H9 (cell line): ENCODE measurements around the gene ANKRD11. TPM values are rescaled to one million over a fixed set of nuclear protein-coding genes. Genes with fewer than 3 reads are reported as not detected.

Experiments used
- DNase-seq: peaks from one replicate; pipeline ENCODE4 v3.0.0-alpha.2; 2017
- H2AFZ ChIP-seq: one replicate; pipeline ENCODE4 v1.6.1; 2013; ENCODE audit warnings: mild to moderate bottlenecking, low read length, control low read depth, moderate library complexity
- H2AK5ac ChIP-seq: 2 replicates; pipeline ENCODE4 v1.6.1; 2013; ENCODE audit warnings: low read length, control low read depth, mixed read lengths; ENCODE audit not compliant: insufficient read length
- H2BK120ac ChIP-seq: one replicate; pipeline ENCODE4 v1.6.1; 2013; ENCODE audit warnings: low read depth, mild to moderate bottlenecking, low read length, control low read depth, inconsistent platforms; ENCODE audit not compliant: poor library complexity, severe bottlenecking
- H2BK12ac ChIP-seq: 2 replicates; pipeline ENCODE4 v1.6.1; 2013; ENCODE audit warnings: low read length, control low read depth, mixed read lengths, low read depth; ENCODE audit not compliant: insufficient read length
- H2BK15ac ChIP-seq: 2 replicates; pipeline ENCODE4 v1.6.1; 2013; ENCODE audit warnings: low read depth, low read length, control low read depth
- H2BK20ac ChIP-seq: one replicate; pipeline ENCODE4 v1.6.1; 2013; ENCODE audit warnings: low read depth, mild to moderate bottlenecking, low read length, control low read depth, inconsistent platforms; ENCODE audit not compliant: poor library complexity, severe bottlenecking
- H2BK5ac ChIP-seq: 2 replicates; pipeline ENCODE4 v1.6.1; 2013; ENCODE audit warnings: low read length, control low read depth, mixed read lengths; ENCODE audit not compliant: insufficient read length
- H3K14ac ChIP-seq: 2 replicates; pipeline ENCODE4 v1.6.1; 2013; ENCODE audit warnings: low read length, control low read depth; ENCODE audit not compliant: insufficient read depth
- H3K18ac ChIP-seq: 2 replicates; pipeline ENCODE4 v1.6.1; 2013; ENCODE audit warnings: low read depth, mild to moderate bottlenecking, mixed read lengths, low read length, control low read depth; ENCODE audit not compliant: insufficient read length
- H3K23ac ChIP-seq: 2 replicates; pipeline ENCODE4 v1.6.1; 2013; ENCODE audit warnings: low read length, control low read depth, mixed read lengths, low read depth; ENCODE audit not compliant: insufficient read length
- H3K23me2 ChIP-seq: 2 replicates; pipeline ENCODE4 v1.6.1; 2013; ENCODE audit warnings: low read depth, mild to moderate bottlenecking, mixed read lengths, low read length, control low read depth; ENCODE audit not compliant: insufficient read length, poor library complexity, severe bottlenecking
- H3K27ac ChIP-seq: 2 replicates; pipeline ENCODE4 v1.5.1; 2013; ENCODE audit warnings: low read length, control low read depth, mixed read lengths, low read depth; ENCODE audit not compliant: insufficient read length
- H3K27me3 ChIP-seq: 2 replicates; pipeline ENCODE4 v1.6.1; 2013; ENCODE audit warnings: low read length, control low read depth, inconsistent platforms; ENCODE audit not compliant: insufficient read depth
- H3K4ac ChIP-seq: 2 replicates; pipeline ENCODE4 v1.6.1; 2013; ENCODE audit warnings: low read depth, mild to moderate bottlenecking, control low read depth, inconsistent platforms, low read length, moderate library complexity
- H3K4me1 ChIP-seq: 2 replicates; pipeline ENCODE4 v1.6.1; 2013; ENCODE audit warnings: low read length, control low read depth, inconsistent platforms; ENCODE audit not compliant: insufficient read depth
- H3K4me2 ChIP-seq: 2 replicates; pipeline ENCODE4 v1.6.1; 2013; ENCODE audit warnings: low read length, control low read depth, mixed read lengths; ENCODE audit not compliant: insufficient read length, insufficient read depth
- H3K56ac ChIP-seq: 2 replicates; pipeline ENCODE4 v1.6.1; 2013; ENCODE audit warnings: low read depth, mild to moderate bottlenecking, mixed read lengths, low read length, control low read depth; ENCODE audit not compliant: insufficient read length
- H3K79me1 ChIP-seq: 2 replicates; pipeline ENCODE4 v1.6.1; 2013; ENCODE audit warnings: low read depth, mild to moderate bottlenecking, moderate library complexity, low read length, control low read depth, inconsistent platforms; ENCODE audit not compliant: insufficient read depth, poor library complexity, severe bottlenecking
- H3K79me2 ChIP-seq: 2 replicates; pipeline ENCODE4 v1.6.1; 2013; ENCODE audit warnings: low read length, control low read depth, inconsistent platforms; ENCODE audit not compliant: insufficient read depth
- H3K9ac ChIP-seq: 2 replicates; pipeline ENCODE4 v1.6.1; 2013; ENCODE audit warnings: low read length, control low read depth, mixed read lengths; ENCODE audit not compliant: insufficient read length; ENCODE audit errors: extremely low read depth
- H3K9me3 ChIP-seq: one replicate; pipeline ENCODE4 v1.6.1; 2013; ENCODE audit warnings: low read depth, low read length, inconsistent platforms; ENCODE audit not compliant: control insufficient read depth
- H3T11ph ChIP-seq: one replicate; pipeline ENCODE4 v1.6.1; 2013; ENCODE audit warnings: mild to moderate bottlenecking, low read length, control low read depth, inconsistent platforms
- H4K20me1 ChIP-seq: one replicate; pipeline ENCODE4 v1.6.1; 2013; ENCODE audit not compliant: control insufficient read depth, insufficient read length, insufficient read depth
- H4K5ac ChIP-seq: 2 replicates; pipeline ENCODE4 v1.6.1; 2013; ENCODE audit warnings: low read depth, mild to moderate bottlenecking, mixed read lengths, low read length, control low read depth; ENCODE audit not compliant: insufficient read length
- H4K8ac ChIP-seq: replicated peaks from 2 replicates; pipeline ENCODE4 v1.6.1; 2013; ENCODE audit warnings: low read length, control low read depth, mixed read lengths, low read depth; ENCODE audit not compliant: insufficient read length
- H4K91ac ChIP-seq: 2 replicates; pipeline ENCODE4 v1.6.1; 2013; ENCODE audit warnings: low read depth, mild to moderate bottlenecking, moderate library complexity, mixed read lengths, low read length, control low read depth; ENCODE audit not compliant: insufficient read length
- H3K27ac Mint-ChIP-seq, 3 experiments: 2 replicates in 2 of 3; 3 replicates in 1 of 3; pipeline ENCODE4 v1.8.0; 2020 to 2021; ENCODE audit warnings: mixed read lengths in 3 of 3, mild to moderate bottlenecking in 1 of 3, moderate library complexity in 1 of 3
- H3K27me3 Mint-ChIP-seq: 2 replicates; pipeline ENCODE4 v1.8.0; 2021; ENCODE audit warnings: low read depth, mild to moderate bottlenecking, moderate library complexity, mixed read lengths
- H3K36me3 Mint-ChIP-seq, 3 experiments: 2 replicates in 2 of 3; 3 replicates in 1 of 3; pipeline ENCODE4 v1.8.0; 2020 to 2021; ENCODE audit warnings: low read depth in 3 of 3, mixed read lengths in 3 of 3; ENCODE audit not compliant: insufficient read depth in 1 of 3
- H3K4me1 Mint-ChIP-seq, 2 experiments: 2 replicates each; pipeline ENCODE4 v1.8.0; 2020; ENCODE audit warnings: mixed read lengths in 2 of 2
- H3K4me3 Mint-ChIP-seq, 2 experiments: 2 replicates in 1 of 2; 3 replicates in 1 of 2; pipeline ENCODE4 v1.8.0; 2020 to 2021; ENCODE audit warnings: mild to moderate bottlenecking in 2 of 2, mixed read lengths in 2 of 2, moderate library complexity in 1 of 2
- H3K9me3 Mint-ChIP-seq, 2 experiments: 2 replicates in 1 of 2; 3 replicates in 1 of 2; pipeline ENCODE4 v1.8.0; 2020; ENCODE audit warnings: mild to moderate bottlenecking in 2 of 2, mixed read lengths in 2 of 2, moderate library complexity in 1 of 2
- WGBS: extraction: QIAGEN DNeasy Blood & Tissue Kit; methylation state at CpG from one replicate; pipeline ENCODE4 v1.1.7; 2013; ENCODE audit warnings: missing lambda C conversion rate, low lambda C conversion rate, mixed read lengths; ENCODE audit not compliant: insufficient read length; ENCODE audit errors: extremely low coverage; 5-methylcytosine and 5-hydroxymethylcytosine counted together
- total RNA-seq: library from RNA; stranded (reverse); gene quantifications from 2 replicates; pipeline ENCODE4 v1.2.1, GENCODE V29; 2021
- TF ChIP-seq, protein P1 (sequence below): fragments of 200-600 bp; sonication (generic); conservative IDR thresholded peaks from 3 replicates; pipeline ENCODE4 v1.8.0; 2021; ENCODE audit warnings: antibody characterized with exemption, mild to moderate bottlenecking

The ANKRD11 gene
- total RNA-seq, 1 experiment from 2014 or later, result 181 TPM

DNA sequence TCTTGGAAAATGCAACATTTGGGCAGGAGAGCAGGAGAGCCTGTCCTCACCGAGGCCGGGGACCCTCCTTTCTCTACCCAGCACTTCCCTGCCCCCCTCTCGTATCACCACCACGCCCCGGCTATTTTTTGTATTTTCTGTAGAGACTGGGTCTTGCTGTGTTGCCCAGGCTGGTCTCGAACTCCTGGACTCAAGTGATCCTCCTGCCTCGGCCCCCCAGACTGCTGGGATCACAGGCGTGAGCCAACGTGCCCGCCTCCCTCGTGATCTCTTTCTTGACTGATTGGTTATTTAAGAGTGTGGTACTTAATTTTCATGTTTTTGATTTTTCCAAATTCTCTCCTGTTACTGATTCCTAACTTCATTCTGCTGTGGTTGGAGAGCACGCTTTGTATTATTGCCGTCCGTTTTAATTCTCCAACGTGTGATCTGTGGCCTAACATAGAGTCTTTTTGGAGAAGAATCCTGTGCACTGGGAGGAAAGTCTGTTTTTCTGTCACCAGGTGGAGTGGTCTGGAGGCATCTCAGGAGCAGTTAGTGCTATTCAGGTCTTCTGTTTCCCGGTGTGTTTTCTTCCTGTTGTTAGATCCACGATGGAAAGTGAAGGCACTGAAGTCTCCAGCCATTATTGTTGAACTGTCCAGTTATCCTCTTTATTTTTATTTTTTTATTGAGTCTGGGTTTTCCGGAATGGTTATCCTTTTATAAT, 232.4 kb downstream of the ANKRD11 start:
- no peaks in the 10 kb centered on the region for H3K27me3 Mint-ChIP-seq
- H2BK5ac ChIP-seq, result no peak overlapping the region
- no peaks in the 10 kb centered on the region for H3K79me2 ChIP-seq
- H3K4me1 Mint-ChIP-seq, result peaks cover 0 to 3% of the 10 kb centered on the region in 2 experiments; a peak in 1 of 4 replicates
- WGBS, result no CpG with 5 or more reads among the region's 18 CpGs
- H3K23me2 ChIP-seq, result no peaks in the 10 kb centered on the region
- no peak overlapping the region for H3K56ac ChIP-seq
- H3K9me3 ChIP-seq, result no peaks in the 10 kb centered on the region
- TF ChIP-seq, protein P1, sequence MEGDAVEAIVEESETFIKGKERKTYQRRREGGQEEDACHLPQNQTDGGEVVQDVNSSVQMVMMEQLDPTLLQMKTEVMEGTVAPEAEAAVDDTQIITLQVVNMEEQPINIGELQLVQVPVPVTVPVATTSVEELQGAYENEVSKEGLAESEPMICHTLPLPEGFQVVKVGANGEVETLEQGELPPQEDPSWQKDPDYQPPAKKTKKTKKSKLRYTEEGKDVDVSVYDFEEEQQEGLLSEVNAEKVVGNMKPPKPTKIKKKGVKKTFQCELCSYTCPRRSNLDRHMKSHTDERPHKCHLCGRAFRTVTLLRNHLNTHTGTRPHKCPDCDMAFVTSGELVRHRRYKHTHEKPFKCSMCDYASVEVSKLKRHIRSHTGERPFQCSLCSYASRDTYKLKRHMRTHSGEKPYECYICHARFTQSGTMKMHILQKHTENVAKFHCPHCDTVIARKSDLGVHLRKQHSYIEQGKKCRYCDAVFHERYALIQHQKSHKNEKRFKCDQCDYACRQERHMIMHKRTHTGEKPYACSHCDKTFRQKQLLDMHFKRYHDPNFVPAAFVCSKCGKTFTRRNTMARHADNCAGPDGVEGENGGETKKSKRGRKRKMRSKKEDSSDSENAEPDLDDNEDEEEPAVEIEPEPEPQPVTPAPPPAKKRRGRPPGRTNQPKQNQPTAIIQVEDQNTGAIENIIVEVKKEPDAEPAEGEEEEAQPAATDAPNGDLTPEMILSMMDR, result no peak
- no peak overlapping the region for H4K5ac ChIP-seq
- H3K18ac ChIP-seq, result no peak overlapping the region
- H3K9ac ChIP-seq, result no peak overlapping the region
- peak overlapping the region in 1 of 2 experiments; percentile 60; a peak in 2 of 5 replicates for H3K4me3 Mint-ChIP-seq
- H3T11ph ChIP-seq, result no peak overlapping the region
- H3K4me1 ChIP-seq, result no peaks in the 10 kb centered on the region
- no peak overlapping the region for H3K4ac ChIP-seq
- no peaks in the 10 kb centered on the region for H4K20me1 ChIP-seq
- no peak overlapping the region for H2AK5ac ChIP-seq
- peak overlapping the region; percentile 41; the same call in 1 of the 2 replicates for H3K14ac ChIP-seq
- H3K27ac ChIP-seq, result no peak overlapping the region
- no peak overlapping the region for H2BK120ac ChIP-seq
- H2AFZ ChIP-seq, result no peak overlapping the region
- H3K23ac ChIP-seq, result no peak overlapping the region
- H3K27ac Mint-ChIP-seq, result peak overlapping the region in 2 of 3 experiments; percentile 0 to 20; a peak in 3 of 7 replicates
- peak overlapping the region; percentile 17 for H3K4me2 ChIP-seq
- no peak overlapping the region for H4K8ac ChIP-seq
- no peak for DNase-seq
- H3K36me3 Mint-ChIP-seq, result no peaks in the 10 kb centered on the region
- H3K79me1 ChIP-seq, result no peaks in the 10 kb centered on the region
- no peak overlapping the region for H4K91ac ChIP-seq
- H2BK12ac ChIP-seq, result no peak overlapping the region
- H3K27me3 ChIP-seq, result no peaks in the 10 kb centered on the region
- H2BK15ac ChIP-seq, result no peak overlapping the region
- H3K9me3 Mint-ChIP-seq, result peaks cover under 1 to 6% of the 10 kb centered on the region in 2 experiments; a peak in 1 of 5 replicates
- no peak overlapping the region for H2BK20ac ChIP-seq
